M059J (cell line): Measurements from ENCODE around the gene LGMN. TPM values are rescaled to one million over a fixed set of nuclear protein-coding genes. Genes with fewer than 3 reads are reported as not detected.
A peak's percentile ranks its signal among the peaks of the same experiment; 100 is the strongest.
"Not testable (repeated sequence)": the region's sequence is repeated elsewhere in the genome, so short reads cannot be mapped to it uniquely, and the experiment has no call there.

Source experiments
- DNase-seq: peaks from one replicate; pipeline ENCODE4 v3.0.0-alpha.2; 2012; ENCODE audit warnings: low read depth
- total RNA-seq: library from RNA; depleted of rRNA; stranded (reverse); fragments of >200 nt; shearing (Covaris generic); gene quantifications from 2 replicates; pipeline ENCODE4 v1.2.3, GENCODE V29; 2014

The LGMN gene
- total RNA-seq, 1 experiment from 2014 or later = 62.0 TPM

DNA sequence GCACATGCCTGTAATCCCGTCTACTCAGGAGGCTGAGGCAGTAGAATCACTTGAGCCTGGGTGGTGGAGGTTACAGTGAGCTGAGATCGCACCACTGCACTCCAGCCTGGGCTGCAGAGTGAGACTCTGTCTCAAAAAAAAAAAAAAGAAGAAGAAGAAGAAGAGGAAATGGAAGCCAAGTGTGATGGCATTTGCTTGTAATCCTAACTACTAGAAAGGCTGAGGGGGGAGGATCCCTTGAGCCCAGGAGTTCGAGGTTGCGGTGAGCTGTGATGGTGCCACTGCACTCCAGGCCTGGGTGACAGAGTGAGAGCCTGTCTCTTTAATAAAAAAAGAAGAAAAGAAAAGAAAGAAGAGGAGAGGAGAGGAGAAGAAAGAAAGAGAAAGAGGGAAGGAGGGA is 52.1 kb downstream of the LGMN start:
- DNase-seq = no peak

DNA sequence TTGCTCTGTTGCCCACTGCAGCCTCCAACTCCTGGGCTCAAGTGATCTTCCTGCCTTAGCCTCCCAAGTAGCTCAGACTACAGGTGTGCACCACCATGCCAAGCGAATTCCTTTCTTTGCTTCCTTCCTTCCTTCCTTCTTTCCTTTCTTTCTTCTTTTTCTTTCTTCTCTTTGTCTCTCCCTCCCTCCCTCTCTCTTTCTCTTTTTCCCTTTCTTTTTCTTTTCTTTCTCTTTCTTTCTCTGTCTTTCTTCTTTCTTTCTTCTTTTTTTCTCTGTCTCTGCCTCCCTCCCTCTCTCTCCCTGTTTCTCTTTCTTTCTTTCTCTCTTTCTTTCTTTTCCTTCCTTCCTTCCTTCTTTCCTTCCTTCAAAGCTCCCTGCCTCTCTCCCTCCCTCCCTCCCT is 52.9 kb downstream of the LGMN start:
- no peak for DNase-seq

DNA sequence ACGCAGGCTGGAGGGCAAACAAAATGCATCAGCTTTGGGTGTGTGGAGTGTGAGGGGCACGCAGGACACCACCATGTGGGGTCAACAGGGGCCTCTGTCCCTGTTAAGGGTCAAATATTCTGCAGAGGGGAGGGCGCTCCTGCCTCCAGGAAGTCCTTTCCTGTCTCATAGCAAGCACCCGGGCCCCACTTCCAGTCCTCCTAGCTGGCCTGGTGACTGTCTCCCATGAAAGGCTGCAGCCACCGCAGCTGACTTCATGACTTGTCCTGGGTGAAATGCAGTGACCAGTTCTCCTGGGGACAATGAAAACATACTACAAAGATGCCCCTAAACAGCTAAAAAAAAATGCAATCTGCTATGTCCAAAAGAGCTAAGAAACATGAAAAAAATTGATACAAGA is 53.6 kb downstream of the LGMN start:
- DNase-seq = no peak

DNA sequence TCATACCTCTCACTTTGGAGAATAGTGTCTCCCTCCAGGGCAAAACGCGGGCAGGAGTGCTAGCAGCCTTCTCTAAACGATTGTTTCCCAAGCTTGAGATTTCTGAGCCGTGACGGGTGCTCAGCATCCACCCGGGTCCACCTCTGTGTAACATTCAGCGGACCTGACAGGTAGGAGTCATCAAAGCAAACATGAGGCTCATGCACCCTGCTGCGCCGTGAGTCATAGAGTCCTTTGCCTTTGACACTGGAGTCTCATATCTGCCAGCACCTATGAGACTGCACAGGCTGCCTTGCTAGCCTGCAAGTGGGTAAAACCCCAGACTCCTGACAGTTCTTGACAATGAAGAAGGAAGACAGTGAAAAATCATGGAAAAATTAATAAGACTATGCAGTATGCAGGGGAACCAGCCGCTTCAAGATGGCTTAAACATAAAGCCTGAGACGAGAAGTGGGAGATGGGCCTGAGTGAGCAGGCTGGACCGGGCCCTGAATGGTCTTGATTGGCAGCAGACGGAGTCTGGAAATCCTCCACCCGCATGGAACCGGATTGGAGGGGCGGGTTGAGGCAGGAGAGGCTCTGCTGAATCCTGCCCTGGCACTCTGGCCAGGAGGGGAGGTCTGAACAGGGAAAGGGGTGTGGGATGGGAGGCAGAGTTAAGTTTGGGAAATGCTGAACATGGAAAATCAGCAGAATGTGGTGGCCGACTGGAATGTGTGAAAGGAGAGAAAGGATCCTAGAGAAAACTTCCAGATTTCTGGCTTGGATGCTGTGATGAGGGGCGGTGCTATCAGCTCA is 54.2 kb downstream of the LGMN start:
- DNase-seq = no peak

DNA sequence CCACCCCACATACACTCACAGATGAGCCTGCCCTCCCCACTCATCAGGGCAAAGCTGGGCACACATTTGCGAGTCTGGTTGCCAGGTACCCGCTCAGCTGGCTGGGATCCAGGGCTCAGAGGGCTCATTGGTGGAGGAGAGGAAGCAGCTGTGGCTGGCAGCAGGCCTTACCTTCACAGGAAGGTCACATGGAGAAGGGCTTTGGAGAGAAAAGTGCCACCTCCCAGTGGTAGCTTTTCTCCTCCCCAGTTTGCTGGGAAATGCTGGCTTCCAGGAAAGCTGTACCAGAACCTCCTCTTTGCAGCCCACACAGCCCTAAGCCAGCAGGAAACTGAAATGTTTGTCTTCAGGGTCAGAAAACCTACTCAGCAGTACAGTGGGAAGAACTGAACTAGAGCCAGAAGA is 55.6 kb downstream of the LGMN start:
- peak; percentile 47 for DNase-seq

DNA sequence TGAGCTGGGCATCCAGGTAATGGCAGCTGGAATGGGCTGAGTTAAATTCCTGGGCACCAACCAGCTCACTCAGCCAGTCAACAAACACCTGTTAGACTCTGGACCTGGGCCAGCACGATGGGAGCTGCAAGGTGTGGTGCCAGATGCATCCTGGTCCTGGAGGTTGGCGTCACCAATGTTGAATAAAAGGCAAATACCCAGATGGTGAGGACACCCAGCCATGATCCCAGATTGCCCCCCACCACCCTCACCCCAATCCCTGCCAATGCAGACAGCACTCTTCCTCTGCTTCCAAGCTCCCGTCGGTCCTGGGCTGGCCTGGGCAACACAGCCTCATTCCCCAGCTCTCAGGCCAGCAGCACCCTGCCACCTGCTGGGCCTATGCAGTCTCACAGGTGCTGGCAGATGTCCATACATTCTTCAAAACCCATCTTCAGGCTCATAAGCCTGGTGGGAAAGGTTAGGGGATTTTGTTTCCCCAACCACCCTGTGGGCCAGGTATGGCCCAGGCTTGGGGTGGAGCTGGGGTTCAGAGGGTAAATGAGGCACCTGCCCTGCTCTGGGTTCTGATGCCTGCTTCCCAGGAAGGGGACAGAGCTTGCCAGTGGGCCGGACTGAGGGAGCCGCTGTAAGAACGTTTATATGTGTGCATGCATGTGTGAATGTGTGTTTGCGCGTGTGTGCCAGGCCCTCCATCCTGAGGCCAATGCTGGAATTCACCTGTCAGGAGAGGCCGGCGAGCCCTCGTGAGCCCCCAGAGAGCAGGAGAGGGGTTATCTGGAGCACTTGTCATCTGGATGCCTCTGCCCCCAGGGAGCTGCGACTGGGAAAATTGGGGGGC is 58.0 kb downstream of the LGMN start:
- peak; percentile 63 for DNase-seq

DNA sequence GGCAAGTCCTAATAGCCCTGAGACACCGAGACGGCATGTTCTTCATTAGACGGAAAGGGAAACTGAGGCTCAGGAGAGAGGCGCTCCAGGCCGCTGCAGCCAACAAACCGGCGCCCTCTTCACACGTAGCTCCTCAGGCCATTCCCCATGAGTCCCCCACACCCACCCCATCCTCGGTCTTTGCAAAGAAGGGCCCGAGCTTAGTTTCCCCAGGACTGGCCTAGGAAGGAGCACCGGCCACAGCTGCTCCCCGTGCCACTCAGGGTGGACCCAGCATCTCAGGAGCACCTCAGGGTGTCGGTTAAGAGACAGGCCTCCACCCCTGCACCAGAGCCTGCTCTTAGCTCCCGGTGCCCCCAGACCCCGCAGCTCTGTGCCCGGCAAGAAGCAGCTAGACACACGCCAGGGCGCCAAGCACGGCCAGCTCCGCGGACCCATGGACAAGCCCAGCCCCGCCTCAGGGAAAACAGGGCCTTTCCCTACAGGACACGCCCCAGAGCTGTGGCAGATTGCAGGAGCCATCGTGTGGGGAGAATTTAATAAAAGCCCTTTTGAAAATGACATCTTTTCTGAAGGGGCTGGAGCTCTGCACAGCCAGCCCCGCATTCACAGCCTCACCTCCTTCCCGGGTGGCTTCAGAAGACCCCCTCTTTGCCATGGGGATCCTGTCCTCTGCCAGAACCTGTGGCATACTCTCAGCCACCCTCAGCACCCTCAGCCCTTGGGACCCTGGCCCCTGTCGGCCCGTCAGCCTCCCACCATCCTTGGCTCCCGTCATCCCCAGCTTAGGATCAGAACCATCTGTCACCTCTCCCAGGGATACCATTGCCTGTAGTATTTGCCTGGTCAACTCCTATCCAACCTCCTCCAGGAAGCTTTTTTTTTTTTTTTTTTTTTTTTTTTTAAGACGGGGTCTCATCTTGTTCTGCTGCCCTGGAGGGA is 59.7 kb downstream of the LGMN start:
- no peak for DNase-seq

DNA sequence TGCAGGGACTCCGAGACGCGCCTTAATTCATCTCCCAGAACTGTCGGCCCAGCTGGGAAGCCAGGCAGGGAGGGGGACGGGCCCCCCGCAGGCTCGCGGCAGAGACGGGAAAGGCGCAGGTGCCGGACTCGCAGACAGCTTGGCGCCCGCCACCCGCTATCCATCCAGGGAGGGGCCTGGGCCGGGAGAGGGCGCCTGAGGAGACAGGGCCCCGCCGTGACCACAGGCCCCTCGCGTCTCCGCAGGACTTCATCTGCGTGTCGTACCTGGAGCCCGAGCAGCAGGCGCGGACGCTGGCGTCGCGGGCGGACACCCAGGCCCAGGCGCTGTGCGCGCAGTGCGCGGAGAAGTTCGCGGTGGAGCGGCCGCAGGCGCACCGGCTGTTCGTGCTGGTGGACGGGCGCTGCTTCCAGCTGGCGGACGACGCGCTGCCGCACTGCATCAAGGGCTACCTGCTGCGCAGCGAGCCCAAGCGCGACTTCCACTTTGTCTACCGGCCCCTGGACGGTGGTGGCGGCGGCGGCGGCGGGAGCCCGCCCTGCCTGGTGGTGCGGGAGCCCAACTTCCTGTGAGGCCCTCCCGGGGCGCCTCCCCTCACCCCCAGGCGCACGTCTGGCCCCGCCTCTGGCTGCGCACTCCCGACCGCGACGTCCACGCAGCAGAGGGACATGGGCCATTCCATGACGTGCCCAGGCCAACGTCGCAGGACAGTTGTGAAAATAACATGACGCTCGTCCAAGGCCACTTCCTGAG is 60.6 kb downstream of the LGMN start:
- peak; percentile 11 for DNase-seq

DNA sequence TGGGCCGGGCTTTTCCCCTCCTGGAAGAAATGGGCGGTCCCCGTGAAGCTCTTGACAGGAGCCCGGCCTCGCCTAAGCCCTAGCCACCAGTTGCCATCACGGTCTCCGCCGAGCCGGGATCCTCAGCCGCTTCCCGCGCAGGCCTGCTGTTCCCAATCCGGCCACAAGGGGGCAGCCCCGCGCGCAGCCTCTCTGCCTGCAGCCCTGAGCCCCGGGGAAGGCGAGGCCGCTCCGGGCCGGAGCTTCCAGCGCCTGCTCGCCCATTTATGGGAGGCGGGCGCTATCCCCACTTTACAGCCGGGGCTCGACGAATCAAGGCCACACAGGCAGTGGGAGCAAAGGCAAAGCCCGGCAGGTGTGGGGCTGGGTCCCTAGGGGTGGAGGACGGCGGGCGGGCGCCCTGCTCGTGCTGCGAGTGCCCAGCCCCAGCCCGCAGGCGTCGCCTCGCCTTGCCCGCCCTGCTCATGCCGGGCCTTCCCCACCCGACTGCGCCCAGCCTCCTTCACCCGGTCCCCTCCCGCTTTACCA is 61.5 kb downstream of the LGMN start:
- DNase-seq = peak; percentile 60

DNA sequence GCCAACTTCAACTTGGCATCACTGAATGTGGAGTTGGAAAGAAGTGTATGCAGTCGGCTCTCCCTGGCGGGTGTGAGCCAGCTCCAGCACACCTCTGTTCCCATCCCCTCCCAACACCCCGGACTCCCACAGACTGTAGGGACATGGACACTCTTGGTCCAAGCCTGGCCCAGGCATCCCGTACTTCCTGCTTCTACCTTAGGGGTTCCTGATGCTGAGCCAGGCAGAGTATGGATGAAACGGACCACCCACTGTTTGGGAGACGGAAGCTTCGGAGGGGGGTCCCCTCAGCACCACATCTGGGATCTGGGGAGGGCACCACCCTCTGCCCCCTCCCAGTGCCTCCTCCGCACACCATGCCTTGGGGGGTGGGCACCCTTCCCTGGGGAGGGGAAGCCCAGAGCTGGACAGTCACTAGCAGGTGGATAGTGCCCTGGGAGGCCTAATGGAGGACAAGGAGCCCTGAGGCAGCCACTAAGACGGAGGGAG is 62.0 kb downstream of the LGMN start:
- no peak for DNase-seq

DNA sequence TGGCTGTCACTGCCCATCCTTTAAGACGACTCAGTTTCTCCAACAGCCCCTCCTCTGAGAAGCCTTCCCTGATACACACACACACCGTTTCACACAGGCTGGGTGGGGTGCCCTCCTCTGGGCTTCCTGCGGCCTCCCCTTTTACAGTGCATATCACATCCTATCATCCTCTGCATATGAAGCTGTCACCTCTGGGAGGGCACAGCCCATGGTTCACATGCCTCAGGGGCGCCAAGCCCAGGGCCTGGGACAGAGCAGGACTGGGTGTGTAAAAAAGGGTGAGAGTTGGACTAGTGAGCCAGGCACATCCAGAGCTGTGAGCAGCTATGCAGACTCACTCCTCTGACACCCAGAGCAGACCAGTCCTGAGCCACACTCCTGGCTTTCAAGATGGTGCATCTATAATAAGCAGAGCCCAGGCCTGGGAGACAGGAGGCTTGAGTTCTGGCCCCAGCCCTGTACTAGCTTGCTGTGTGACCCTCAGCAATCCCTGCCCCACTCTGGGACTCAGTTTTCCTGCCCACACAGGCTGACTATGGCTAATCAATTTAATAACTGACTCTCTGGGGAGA is 62.6 kb downstream of the LGMN start:
- DNase-seq = no peak

GRCh38 chr14:92684801-92685560 is 63.4 kb downstream of the LGMN start:
- no peak for DNase-seq

DNA sequence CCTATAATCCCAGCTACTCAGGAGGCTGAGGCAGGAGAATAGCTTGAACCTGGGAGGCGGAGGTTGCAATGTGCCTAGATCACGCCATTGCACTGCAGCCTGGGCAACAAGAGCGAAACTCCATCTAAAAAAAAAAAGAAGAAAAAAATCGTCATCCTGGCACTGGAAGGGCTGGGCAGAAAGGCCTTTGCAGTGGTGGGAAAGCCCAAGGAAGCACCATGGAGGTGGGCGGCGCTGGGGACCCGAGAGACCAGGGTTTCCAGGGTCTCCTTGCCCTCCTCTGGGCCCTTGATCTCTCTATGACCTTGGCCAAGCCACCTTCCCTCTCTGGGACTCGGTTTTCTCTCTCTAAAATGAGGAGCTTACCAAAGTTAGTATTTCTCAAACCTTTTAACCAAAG is 65.4 kb downstream of the LGMN start:
- no peak for DNase-seq

DNA sequence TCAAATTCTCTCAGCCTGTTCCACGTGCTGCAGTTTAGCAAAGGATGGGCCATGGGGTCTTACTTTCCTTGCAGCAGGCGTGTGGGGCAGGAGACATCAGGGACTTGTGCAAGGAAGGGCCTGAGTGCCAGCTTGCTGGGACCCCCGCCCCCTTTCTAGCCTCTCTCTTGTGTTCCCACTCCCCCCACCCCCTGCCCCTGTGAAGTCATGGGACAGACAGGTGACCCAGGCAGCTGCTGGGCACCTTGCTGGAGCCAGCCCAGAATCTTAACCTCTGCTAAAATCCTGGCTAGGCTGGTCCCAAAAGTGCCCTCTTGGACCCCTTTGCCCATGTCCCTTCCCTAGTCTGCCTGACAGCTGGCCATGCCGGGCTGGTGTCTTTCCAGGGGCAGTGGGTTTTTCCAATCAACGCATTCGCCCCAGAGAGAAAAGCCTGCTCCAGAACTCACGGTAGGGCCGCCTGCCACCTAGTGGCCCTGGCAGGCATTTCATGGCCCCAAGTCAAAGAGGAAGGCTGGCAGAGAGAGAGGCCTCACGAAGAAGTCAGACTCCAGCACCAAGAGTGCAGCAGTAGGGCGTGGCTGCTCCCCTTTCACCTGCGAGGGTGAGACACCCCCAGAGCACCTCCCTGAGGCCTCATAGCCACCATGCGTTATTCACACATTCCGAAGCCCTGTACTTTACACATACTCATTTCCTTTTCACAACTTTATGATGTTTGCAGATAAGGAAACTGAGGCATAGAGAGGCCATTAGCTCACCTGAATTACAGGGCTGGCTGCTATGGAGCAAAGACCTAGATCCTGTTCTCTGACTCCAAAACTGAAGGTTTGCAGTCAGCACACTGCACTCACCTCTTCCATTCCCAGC is 67.4 kb downstream of the LGMN start:
- peak; percentile 56 for DNase-seq

DNA sequence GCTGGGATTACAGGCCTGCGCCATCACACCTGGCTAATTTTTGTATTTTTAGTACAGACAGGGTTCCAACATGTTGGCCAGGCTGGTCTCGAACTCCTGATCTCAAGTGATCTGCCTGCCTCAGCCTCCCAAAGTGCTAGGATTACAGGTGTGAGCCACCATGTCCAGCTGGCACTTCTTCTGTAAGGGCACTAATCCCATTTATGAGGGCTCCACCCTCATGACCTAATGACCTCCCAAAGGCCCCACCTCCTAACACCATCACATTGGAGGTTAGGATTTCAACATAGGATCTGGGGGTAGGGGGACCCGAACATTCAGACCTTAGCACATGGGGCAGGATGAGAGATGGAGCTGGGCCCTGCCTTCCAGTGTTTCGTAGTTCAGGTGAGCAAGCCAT is 68.1 kb downstream of the LGMN start:
- DNase-seq = not testable (repeated sequence)

DNA sequence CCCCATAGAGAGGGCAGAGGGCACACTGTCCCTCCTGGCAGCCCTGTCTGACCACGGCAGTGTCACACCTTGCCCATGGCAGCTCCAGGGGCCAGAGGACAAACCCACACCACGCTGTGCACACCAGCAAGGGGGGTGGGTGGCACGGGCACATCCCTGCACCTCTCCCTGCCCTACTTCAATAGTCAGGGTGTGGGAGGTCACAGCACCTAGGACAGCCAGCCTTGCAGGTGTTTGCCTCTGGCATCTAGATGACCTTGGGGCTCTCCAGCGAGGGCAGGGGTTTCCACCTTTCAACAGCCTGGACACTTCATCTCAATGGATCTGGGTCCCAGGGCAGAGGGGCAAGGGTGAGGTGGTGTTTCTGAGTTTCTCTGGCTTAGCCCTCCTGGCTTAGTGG is 69.2 kb downstream of the LGMN start:
- DNase-seq = no peak

DNA sequence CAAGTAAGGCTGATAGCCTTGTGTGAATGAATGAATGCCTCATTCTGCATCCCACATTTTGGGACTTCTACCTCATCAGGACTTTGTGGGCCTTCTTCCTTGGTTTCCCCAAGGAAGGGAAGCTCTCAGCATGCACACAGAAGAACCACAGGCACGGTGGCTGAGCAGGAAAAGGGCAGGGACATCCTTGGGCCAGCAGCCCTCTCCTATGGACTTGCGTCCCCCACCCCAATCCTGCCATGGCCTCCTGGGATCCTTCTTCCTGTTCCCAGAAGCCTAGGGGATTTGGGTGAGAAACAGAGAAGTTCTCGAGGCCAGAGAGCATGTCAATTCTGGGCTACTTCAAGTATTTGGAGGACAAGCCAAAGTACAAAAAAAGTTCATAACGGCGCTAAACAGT is 69.7 kb downstream of the LGMN start:
- no peak for DNase-seq

GRCh38 chr14:92677955-92678354 is 70.5 kb downstream of the LGMN start:
- no peak for DNase-seq
